A549 treated with CORT108297 at 1 μM for 4 hours (cell line): Measurements from ENCODE around the gene CD164L2. TPM values are rescaled to one million over a fixed set of nuclear protein-coding genes. Genes with fewer than 3 reads are reported as not detected.

Experiments used
- total RNA-seq: library from RNA; stranded (reverse); fragments of 200-300 nt; extraction: Qiagen RNA extraction; gene quantifications from 5 replicates; pipeline ENCODE4 v1.2.3, GENCODE V29; 2022

Gene CD164L2
- total RNA-seq: not detected in 5 replicates

DNA sequence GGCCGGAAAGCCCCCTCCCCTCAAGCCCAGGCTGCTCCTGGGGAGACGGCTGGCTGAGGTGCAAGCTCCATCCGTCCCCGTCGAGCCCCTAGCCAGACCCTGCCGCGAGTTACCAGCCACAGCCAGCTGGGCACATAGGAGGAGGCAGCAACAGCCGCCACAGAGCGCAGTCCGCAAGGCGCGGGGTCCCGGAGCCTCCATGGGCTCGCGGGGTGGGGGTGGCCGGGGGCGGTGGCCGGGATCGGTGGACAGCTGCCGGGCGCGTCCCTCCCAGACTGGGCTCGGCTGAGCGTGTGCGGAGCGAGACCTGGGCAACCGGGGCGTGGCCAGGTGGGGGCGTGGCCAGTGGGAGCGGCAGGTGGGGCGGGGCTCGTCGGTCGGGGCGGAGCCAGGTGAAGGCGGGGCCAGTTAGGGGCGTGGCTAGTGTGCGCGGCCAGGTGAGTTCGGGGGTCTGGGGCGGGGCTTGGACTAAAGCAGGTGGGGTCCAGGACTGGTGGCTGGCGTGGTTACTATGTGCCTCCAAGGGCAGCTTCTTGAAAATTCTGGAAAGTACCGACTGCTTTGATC lies at the start of gene CD164L2:
Gene CD164L2 (minus strand): TSS at position 295 of the 567 bp plus-strand sequence. CDS start 94 bp downstream, at position 201.

DNA sequence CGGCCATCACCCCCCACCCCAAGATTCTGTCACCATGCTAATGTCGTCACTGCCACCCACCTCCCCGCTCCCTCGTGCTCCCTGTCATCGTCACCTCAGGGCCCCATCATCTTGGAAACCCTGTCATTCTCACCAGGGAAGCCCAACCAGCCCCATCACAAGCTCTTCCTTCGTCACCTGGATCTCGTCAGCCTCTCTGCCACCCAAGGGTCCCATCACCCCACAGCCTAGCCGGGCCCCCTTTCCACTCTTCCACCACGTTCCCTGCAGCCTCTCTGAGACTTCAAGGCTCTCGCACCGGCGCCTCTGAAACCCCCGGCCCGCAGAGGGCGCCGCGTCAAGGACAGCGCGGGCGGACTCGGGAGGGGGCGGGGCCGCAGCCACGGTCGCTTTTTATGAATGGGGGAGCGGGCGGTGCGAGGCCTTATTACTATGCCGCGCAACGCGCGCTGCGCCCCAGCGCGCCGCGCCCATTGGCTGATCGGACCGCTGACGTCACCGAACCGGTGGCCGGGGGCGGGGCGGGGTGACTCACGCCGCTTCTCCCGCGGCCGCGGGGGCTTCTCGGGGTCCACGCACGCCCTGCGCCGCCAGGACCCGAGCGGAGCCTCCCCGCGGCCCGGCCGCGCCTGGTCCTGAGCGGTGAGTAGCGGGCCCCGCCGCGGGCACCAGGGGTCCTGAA lies 9.1 kb upstream of the CD164L2 start, which contains the start of gene GPR3:
Gene GPR3 (plus strand): TSS at position 527 of the 682 bp plus-strand sequence. CDS start 1,177 bp downstream, outside the sequence.

DNA sequence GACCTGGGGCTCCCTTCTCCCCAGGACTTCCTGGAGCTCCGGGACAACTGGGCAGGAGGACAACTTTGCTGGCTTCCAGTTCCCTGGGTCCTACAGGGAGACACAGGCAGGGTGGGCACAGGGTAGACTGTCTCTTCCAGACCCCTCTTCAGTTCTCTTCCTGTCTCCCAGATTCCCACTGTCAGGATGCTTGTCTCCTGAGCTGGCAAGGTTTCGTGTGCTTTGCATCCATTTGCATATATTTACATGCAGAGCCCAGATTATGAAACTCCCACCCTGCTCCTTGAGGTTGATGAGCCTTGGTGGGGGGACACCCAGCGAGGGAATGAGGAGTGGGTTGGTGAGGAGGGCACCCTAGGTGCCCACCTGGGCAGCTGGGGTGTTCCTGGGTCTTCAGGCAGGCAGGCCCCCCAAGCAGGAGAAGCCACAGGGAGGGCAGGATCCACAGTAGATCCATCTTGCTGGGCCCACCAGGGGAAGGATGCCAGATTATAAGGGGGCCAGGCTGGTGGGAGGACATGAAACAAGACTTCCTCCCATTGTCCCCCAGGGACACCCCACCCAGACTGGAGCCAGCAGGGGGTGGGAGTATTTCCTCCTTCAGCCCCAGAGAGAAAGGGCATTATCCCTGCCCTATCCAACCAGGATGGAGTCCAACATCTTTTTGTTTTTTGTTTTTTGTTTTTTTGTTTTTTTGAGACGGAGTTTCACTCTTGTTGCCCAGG lies 8.6 kb downstream of the CD164L2 start, which contains the start of gene FCN3:
Gene FCN3 (minus strand): TSS at position 463 of the 725 bp plus-strand sequence. CDS start 6 bp downstream, at position 457.

DNA sequence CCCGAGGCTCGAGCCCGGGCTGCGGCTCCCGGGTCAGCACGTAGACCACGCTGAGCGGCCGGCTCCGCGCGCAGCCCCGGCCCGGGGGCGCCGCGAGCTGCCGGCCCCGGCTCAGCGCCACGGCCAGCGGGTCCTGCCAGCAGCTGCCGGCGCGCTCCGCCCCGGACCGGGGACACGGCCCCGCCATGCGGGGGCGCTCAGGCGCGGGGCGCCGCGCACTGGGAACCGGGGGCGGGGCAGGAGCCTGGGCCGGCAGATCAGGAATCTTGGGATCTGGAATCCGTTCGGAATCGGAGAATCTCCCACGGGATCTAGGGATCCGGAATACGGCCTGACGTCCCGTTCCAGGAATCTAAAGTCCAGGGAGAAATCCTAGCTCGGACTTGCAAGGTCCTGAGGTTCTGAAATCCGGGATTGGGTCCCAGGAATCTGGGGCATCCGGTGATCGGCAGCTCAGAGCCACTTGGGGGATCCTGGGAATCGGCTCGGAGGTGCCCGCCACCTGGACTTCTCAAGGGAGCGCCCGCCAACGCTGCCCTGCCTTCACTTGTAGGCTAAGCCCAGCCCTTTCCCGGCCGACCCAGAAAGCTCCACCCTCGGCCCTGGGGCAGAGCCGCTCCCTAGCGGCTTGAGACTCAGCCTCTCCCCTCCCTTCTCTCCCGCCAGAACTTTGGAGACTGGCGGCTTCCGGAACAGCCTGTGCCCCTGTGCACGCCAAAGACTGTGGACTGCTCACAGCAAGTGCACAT lies 16.5 kb downstream of the CD164L2 start, which contains the start of gene MAP3K6:
Gene MAP3K6 (minus strand): TSS at position 551 of the 749 bp plus-strand sequence. CDS start 364 bp downstream, at position 187.

DNA sequence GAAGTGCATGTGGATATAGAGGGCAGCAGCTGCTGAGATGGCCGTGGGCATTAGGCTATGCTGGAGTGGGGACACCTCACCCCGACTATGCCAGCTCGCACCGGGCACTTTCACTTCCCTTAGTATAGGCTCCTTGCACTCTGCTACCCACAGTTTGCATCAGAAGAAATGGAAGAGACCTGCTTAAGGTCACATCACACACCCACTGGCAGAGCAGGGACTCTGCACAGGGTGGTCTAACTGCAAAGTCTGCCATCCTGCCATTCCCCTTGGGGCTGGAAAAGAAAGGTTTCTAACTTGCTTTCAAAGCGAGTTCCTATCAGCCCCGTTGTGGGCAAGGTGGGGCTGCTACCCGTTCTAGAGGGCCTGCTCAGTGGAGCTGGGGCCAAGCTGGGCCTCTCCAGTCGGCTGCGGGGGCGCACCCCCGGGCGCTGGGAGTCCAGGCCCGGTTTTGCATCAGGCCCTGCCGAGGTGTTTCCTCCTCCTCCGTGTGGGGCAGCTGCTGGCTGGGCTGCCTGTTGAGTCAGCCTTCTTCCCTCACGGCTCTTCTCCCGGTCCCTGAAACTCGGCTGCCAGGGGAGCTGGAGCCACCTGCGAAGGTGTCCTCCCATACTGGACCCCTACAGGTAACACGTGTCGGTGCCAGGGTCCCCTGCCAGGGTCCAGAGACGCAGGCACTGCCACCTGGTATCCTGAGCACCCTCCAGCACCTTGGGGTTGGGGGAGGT lies 41.4 kb downstream of the CD164L2 start, which contains the start of gene SYTL1:
Gene SYTL1 (plus strand): TSS at position 498 of the 728 bp plus-strand sequence. CDS start 3,313 bp downstream, outside the sequence.

Other genes with a start within 250 kb of the CD164L2 start
- 11.4 to 13.4 TPM (median 12.7 TPM) in 5 replicates for gene SLC9A1, start 228.2 kb downstream of the CD164L2 start, total RNA-seq
- 6.0 to 8.0 TPM (median 7.4 TPM) in 5 replicates for gene WDTC1, start 148.7 kb downstream of the CD164L2 start, total RNA-seq
- gene TMEM222, start 61.2 kb downstream of the CD164L2 start, total RNA-seq: 40.1 to 51.0 TPM (median 50.4 TPM) in 5 replicates
- gene SYTL1, start 41.3 kb downstream of the CD164L2 start, total RNA-seq: 0.30 to 0.88 TPM (median 0.56 TPM) in 5 replicates
- 8.1 to 13.8 TPM (median 10.2 TPM) in 5 replicates for gene MAP3K6, start 16.4 kb downstream of the CD164L2 start, total RNA-seq
- gene FCN3, start 8.5 kb downstream of the CD164L2 start, total RNA-seq: not detected in 5 replicates
- 1.4 to 2.3 TPM (median 2.1 TPM) in 5 replicates for gene GPR3, start 9.3 kb upstream of the CD164L2 start, total RNA-seq
- 43.3 to 55.3 TPM (median 50.0 TPM) in 5 replicates for gene WASF2, start 106.8 kb upstream of the CD164L2 start, total RNA-seq
- 13.7 to 21.3 TPM (median 18.2 TPM) in 5 replicates for gene AHDC1, start 220.8 kb upstream of the CD164L2 start, total RNA-seq